ACC112 (cell line): ENCODE results near the gene HERPUD1.
"Not testable (repeated sequence)": the region's sequence is repeated elsewhere in the genome, so short reads cannot be mapped to it uniquely, and the experiment has no call there.

ENCODE experiments used
- H2AFZ ChIP-seq: fragments of 200-600 bp; sonication (generic); one replicate; pipeline ENCODE4 v1.6.0; 2017; ENCODE audit warnings: antibody characterized with exemption, low read length; ENCODE audit not compliant: unreplicated experiment
- H3K27ac ChIP-seq: fragments of 200-600 bp; sonication (generic); 2 replicates; pipeline ENCODE4 v1.5.1; 2014; ENCODE audit warnings: low read depth, mild to moderate bottlenecking, antibody characterized with exemption, low read length, moderate library complexity
- H3K27me3 ChIP-seq: fragments of 200-600 bp; sonication (generic); 2 replicates; pipeline ENCODE4 v1.6.1; 2014; ENCODE audit warnings: mild to moderate bottlenecking, antibody characterized with exemption, low read length, moderate library complexity, mixed read lengths; ENCODE audit not compliant: insufficient read depth
- H3K36me3 ChIP-seq: fragments of 200-600 bp; sonication (generic); 2 replicates; pipeline ENCODE4 v1.6.1; 2016; ENCODE audit warnings: mild to moderate bottlenecking, antibody characterized with exemption, low read length, moderate library complexity, mixed read lengths; ENCODE audit not compliant: insufficient read depth
- H3K4me1 ChIP-seq: fragments of 200-600 bp; sonication (generic); one replicate; pipeline ENCODE4 v1.6.1; 2016; ENCODE audit warnings: low read length, mixed read lengths; ENCODE audit not compliant: insufficient read depth, unreplicated experiment, control insufficient read depth
- H3K4me3 ChIP-seq: fragments of 200-600 bp; sonication (generic); 2 replicates; pipeline ENCODE4 v1.5.1; 2014; ENCODE audit warnings: mild to moderate bottlenecking, low read depth, low read length
- H3K79me2 ChIP-seq: fragments of 200-600 bp; sonication (generic); one replicate; pipeline ENCODE4 v1.6.0; 2016; ENCODE audit warnings: low read length; ENCODE audit not compliant: control insufficient read depth, unreplicated experiment, insufficient read depth

The HERPUD1 gene, protein sequence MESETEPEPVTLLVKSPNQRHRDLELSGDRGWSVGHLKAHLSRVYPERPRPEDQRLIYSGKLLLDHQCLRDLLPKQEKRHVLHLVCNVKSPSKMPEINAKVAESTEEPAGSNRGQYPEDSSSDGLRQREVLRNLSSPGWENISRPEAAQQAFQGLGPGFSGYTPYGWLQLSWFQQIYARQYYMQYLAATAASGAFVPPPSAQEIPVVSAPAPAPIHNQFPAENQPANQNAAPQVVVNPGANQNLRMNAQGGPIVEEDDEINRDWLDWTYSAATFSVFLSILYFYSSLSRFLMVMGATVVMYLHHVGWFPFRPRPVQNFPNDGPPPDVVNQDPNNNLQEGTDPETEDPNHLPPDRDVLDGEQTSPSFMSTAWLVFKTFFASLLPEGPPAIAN

DNA sequence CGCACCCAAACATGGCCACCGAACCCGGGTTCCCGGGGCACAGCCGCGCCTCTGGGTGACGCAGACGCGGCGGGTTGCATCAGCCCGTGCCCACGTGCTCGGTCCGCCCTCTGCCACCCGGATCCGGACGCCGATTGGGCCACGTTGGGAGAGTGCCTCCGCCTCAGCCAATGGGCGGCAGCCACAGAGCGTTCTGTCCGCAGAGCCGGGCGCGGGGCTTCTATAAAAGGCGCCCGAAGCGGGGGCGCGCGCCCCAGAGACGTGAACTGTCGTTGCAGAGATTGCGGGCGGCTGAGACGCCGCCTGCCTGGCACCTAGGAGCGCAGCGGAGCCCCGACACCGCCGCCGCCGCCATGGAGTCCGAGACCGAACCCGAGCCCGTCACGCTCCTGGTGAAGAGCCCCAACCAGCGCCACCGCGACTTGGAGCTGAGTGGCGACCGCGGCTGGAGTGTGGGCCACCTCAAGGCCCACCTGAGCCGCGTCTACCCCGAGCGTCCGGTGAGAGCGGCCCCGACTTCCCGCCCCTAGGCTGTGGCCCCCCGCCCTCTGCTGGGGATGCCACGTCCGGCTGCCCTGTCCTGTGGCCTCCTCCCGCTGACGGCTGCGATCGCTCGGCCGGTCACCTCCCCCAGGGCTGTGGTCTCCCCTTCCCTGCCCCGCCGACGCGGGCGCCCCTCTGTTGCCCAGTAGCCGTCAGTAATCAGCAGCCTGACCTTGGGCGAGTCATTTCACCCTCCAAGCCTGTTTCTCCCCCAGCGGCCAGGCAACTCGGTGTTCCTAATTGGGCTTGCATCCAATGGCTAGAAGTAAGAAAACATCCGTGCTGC is at the start of gene HERPUD1:
HERPUD1 (plus strand) TSS at position 251 of the 829 bp plus-strand sequence; CDS start at position 354, 103 bp downstream.
- no peaks in the 10 kb centered on the region for H3K27me3 ChIP-seq
- H3K79me2 ChIP-seq, result peaks cover 39% of the 10 kb centered on the region
- H3K4me3 ChIP-seq, result peak within 1 kb of the TSS; percentile 86
- peaks cover 14% of the 10 kb centered on the region for H3K4me1 ChIP-seq
- peaks cover 29% of the 10 kb centered on the region for H3K36me3 ChIP-seq
- H2AFZ ChIP-seq, result peak within 1 kb of the TSS; percentile 73
- peak within 1 kb of the TSS; percentile 68 for H3K27ac ChIP-seq

DNA sequence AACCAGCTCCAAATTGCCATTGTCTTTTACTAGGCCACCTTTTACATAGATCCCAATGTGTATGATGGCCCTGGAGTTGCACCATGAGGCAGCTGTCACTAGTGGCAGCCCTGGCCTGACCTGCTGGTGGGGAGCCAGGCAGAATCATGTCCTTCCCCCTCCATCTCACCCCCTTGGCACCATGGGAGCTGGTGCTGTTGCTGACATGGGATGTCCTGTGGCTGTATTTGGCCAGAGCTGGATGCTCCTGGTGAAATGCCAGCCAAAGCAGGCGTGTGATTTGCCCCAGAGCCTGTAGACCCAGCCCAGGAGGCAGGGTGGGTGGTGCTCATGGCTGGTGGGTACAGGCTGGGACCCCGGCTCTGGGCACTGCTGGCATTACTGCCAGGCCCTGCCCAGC is 48.4 kb upstream of the HERPUD1 start:
- H3K27me3 ChIP-seq, result no peaks in the 10 kb centered on the region
- no peak overlapping the region for H3K27ac ChIP-seq
- H3K79me2 ChIP-seq, result no peaks in the 10 kb centered on the region
- H3K4me3 ChIP-seq, result no peak overlapping the region
- no peaks in the 10 kb centered on the region for H3K36me3 ChIP-seq
- no peaks in the 10 kb centered on the region for H3K4me1 ChIP-seq
- H2AFZ ChIP-seq, result no peak overlapping the region

DNA sequence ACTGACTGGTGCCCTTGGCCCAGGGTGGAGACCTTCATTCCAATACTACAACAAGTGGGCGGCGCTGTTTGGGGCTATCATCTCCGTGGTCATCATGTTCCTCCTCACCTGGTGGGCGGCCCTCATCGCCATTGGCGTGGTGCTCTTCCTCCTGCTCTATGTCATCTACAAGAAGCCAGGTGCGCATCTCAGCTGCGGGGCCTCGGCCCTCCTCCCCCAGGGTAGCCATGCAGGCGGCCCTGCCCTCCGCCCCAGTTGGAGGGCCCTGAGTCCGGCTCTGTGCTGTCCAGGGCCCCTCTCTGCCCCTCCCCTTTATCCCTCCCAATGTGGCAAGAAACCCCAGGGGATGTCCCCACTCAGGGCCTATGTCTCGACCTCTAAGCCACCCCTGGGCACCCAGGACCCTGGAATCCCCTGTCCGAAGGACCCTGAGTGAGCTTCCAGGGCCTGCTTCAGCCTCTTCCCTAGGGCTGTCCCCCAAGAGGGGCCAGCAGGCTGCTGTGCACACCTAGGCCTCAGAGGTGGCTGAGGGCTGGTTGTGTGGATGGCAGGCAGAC is 47.8 kb upstream of the HERPUD1 start:
- Histone ChIP-seq H3K79me2 (no peaks in the 10 kb centered on the region), H3K4me1 (no peaks in the 10 kb centered on the region), H3K36me3 (no peaks in the 10 kb centered on the region), H3K27me3 (no peaks in the 10 kb centered on the region), H3K27ac (no peak overlapping the region), H3K4me3 (no peak overlapping the region), H2AFZ (no peak overlapping the region)

DNA sequence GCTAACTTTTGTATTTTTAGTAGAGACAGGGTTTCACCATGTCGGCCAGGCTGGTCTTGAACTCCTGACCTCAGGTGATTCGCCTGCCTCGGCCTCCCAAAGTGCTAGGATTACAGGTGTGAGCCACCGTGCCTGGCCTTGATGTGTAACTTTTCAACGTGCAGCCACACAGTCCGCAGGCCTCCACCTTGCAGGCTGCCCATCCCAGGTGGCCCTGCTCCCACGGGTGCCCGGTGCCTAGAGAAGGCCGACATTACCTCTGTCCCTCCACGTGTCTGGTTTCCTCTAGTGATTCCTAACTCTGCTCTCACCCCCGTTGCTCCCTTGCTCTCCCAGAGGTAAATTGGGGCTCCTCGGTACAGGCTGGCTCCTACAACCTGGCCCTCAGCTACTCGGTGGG is 47.0 kb upstream of the HERPUD1 start:
- not testable (repeated sequence) for H3K27ac ChIP-seq, H3K36me3 ChIP-seq, H3K4me1 ChIP-seq, H3K79me2 ChIP-seq, H3K4me3 ChIP-seq, H3K27me3 ChIP-seq, H2AFZ ChIP-seq

DNA sequence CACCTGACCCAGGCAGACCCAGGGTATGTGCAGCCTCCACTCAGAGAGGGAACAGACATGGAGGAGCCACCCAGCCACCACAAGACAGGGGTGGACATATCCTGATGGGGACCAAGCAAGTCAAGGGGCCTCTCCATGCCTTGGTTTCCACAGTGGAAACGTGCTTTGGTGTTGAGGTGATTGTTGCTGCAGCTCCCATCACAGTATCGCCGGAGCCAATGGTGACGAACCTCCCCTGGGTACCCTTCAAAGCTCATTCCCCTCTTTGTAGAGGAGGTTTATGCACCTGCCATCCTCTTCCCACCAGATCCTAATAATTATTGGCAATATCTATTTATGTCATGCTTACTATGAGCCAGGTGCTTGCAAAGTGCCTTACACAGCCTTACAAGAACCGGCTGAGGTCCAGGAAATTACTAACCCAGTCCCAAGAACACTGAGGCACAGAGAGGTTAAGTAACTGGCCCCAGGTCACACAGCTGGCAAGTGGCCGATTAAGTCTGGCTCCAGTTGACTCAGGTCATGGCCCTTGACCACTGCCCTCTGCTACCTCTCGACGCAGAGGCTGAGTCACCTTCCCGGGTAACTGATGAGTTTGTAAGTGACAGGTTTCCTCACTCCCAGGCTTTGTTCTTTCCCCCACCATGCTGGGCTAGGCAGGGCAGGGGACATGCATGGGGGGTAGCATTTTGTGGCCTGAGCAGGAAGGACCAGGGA is 46.3 kb upstream of the HERPUD1 start:
- H3K79me2 ChIP-seq, result no peaks in the 10 kb centered on the region
- H3K27ac ChIP-seq, result no peak overlapping the region
- H3K4me3 ChIP-seq, result no peak overlapping the region
- H2AFZ ChIP-seq, result no peak overlapping the region
- H3K36me3 ChIP-seq, result no peaks in the 10 kb centered on the region
- no peaks in the 10 kb centered on the region for H3K4me1 ChIP-seq
- no peaks in the 10 kb centered on the region for H3K27me3 ChIP-seq

DNA sequence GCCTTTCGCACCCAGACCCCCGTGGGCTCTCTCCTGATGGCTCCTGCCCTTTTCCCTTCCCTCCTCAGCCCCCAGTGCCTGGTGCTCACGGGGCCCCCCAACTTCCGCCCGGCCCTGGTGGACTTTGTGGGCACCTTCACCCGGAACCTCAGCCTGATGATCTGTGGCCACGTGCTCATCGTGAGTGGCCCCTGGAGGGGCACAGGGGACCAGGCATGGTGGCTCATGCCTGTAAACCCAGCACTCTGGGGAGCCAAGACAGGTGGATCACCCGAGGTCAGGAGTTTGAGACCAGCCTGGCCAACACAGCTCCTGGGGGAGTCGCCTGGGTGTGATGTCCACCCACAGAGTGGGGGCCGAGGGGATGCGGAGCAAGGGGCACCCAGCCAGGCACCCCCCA is 45.6 kb upstream of the HERPUD1 start:
- no peaks in the 10 kb centered on the region for H3K4me1 ChIP-seq
- H3K79me2 ChIP-seq, result no peaks in the 10 kb centered on the region
- no peak overlapping the region for H2AFZ ChIP-seq
- no peak overlapping the region for H3K4me3 ChIP-seq
- H3K27me3 ChIP-seq, result no peaks in the 10 kb centered on the region
- H3K27ac ChIP-seq, result no peak overlapping the region
- no peaks in the 10 kb centered on the region for H3K36me3 ChIP-seq

DNA sequence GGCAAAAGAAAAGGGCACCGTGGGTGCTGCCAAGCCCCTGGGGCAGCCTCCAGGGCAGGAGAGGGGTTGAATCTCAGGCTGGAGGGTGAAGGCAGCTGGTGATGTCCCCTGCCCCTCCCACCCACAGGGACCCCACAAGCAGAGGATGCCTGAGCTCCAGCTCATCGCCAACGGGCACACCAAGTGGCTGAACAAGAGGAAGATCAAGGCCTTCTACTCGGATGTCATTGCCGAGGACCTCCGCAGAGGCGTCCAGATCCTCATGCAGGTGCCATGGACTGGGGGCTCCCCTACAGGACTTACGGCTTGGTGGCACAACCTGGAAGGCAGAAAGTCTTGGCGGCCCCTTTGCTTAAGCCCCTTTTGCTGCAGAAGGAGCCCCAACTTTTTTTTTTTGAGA is 45.1 kb upstream of the HERPUD1 start:
- no peaks in the 10 kb centered on the region for H3K4me1 ChIP-seq
- H3K27ac ChIP-seq, result no peak overlapping the region
- no peaks in the 10 kb centered on the region for H3K36me3 ChIP-seq
- H3K79me2 ChIP-seq, result no peaks in the 10 kb centered on the region
- H3K4me3 ChIP-seq, result no peak overlapping the region
- H2AFZ ChIP-seq, result no peak overlapping the region
- no peaks in the 10 kb centered on the region for H3K27me3 ChIP-seq

DNA sequence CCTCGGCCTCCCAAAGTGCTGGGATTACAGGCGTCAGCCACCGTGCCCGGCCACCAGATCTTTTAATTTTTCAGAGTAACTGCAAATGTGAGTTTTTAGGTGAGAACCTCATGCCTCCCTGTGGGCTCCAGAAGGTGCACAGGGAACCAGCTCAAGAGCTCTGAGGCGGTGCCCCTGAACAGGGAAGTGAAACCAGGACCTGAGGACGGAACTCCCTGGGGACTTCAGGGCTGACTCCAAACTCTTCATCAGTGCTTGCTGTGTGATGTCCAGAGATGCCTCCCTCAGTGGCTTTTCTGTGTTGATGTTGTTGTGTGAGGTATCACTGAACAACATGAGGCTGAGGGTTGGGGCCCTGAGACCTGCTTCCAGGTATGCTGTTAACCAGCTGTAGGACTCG is 43.1 kb upstream of the HERPUD1 start:
- Histone ChIP-seq H3K27ac (no peak overlapping the region), H3K36me3 (no peaks in the 10 kb centered on the region), H2AFZ (no peak overlapping the region), H3K4me1 (no peaks in the 10 kb centered on the region), H3K79me2 (no peaks in the 10 kb centered on the region), H3K27me3 (no peaks in the 10 kb centered on the region), H3K4me3 (no peak overlapping the region)

DNA sequence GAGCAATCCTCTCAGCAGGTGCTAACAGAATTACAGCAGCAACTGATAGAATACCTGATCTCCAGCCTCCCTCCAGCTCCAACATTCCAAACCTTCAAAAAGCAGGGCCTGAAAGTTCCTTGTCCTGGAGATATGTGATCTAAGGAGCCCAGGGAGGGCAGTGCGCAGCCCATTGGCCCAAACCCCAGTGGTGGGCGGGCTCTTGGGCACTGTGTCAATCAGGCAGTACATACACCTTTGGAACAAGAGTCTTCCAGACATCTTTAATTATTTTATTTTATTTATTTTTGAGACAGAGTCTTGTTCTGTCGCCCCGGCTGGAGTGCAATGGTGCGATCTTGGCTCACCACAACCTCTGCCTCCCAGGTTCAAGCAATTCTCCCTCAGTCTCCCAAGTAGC is 42.7 kb upstream of the HERPUD1 start:
- no peaks in the 10 kb centered on the region for H3K27me3 ChIP-seq
- no peaks in the 10 kb centered on the region for H3K4me1 ChIP-seq
- H3K4me3 ChIP-seq, result no peak overlapping the region
- no peaks in the 10 kb centered on the region for H3K36me3 ChIP-seq
- H3K27ac ChIP-seq, result no peak overlapping the region
- no peak overlapping the region for H2AFZ ChIP-seq
- H3K79me2 ChIP-seq, result no peaks in the 10 kb centered on the region

DNA sequence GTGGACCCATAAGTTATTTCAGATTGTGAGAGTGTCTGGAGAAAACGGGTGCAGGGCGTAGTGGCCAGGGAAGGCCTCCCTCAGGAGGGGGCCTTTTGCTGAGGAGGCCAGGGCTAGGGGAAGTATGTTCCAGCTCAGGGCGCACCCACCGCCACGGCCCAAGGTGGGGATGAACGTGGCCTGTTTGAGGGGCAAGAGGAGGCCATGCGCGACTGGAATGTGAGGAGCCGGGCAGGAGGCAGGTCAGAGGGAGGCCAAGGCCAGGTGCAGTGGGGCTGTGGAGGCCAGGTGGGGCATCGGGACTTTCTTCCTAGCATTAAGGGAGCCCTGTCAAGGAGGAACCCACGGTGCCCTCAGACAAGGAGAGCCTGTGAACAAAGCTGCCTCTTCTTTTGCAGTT is 40.3 kb upstream of the HERPUD1 start:
- Histone ChIP-seq H3K79me2 (no peaks in the 10 kb centered on the region), H3K4me1 (no peaks in the 10 kb centered on the region), H3K27me3 (no peaks in the 10 kb centered on the region)

More for the DNA sequence above, 40.3 kb upstream of the HERPUD1 start:
- H3K36me3 ChIP-seq, result no peaks in the 10 kb centered on the region
- H2AFZ ChIP-seq, result no peak overlapping the region
- H3K4me3 ChIP-seq, result no peak overlapping the region
- no peak overlapping the region for H3K27ac ChIP-seq
